HG03196 (cell line): ENCODE results near the gene CHRDL2.
"Not testable (repeated sequence)": the region's sequence is repeated elsewhere in the genome, so short reads cannot be mapped to it uniquely, and the experiment has no call there.

Experiments used
- ATAC-seq: cut with Tn5 transposase; IDR thresholded peaks from one replicate; pipeline ENCODE4 v1.9.1; 2021; ENCODE audit not compliant: unreplicated experiment

CHRDL2 gene

GRCh38 chr11:74731301-74732094 lies at the start of gene CHRDL2:
Gene CHRDL2 (minus strand): TSS chr11:74731426. CDS start chr11:74730888, 538 bp downstream.
- no peak for ATAC-seq

GRCh38 chr11:74780248-74781005 lies 49.2 kb upstream of the CHRDL2 start:
- ATAC-seq, result no peak

GRCh38 chr11:74778581-74778980 lies 47.4 kb upstream of the CHRDL2 start:
- no peak for ATAC-seq

- ATAC-seq, result no peak
These were observed 46.7 kb upstream of the CHRDL2 start for GRCh38 chr11:74777877-74778276.

GRCh38 chr11:74777038-74777437 lies 45.8 kb upstream of the CHRDL2 start:
- ATAC-seq, result no peak

GRCh38 chr11:74776546-74776945 lies 45.3 kb upstream of the CHRDL2 start:
- ATAC-seq, result no peak

GRCh38 chr11:74775762-74776161 lies 44.5 kb upstream of the CHRDL2 start:
- no peak for ATAC-seq

GRCh38 chr11:74773476-74773875 lies 42.2 kb upstream of the CHRDL2 start:
- ATAC-seq, result no peak

- ATAC-seq, result no peak
These were observed 39.9 kb upstream of the CHRDL2 start for GRCh38 chr11:74771139-74771538.

- no peak for ATAC-seq
These were observed 39.2 kb upstream of the CHRDL2 start for GRCh38 chr11:74770456-74770855.

- no peak for ATAC-seq
These were observed 38.0 kb upstream of the CHRDL2 start for GRCh38 chr11:74769055-74769707.

GRCh38 chr11:74768172-74768651 lies 37.0 kb upstream of the CHRDL2 start:
- peak; percentile 46 for ATAC-seq

GRCh38 chr11:74766905-74767304 lies 35.7 kb upstream of the CHRDL2 start:
- ATAC-seq, result no peak

- no peak for ATAC-seq
These were observed 25.3 kb upstream of the CHRDL2 start for GRCh38 chr11:74756571-74756970.

GRCh38 chr11:74755395-74755995 lies 24.3 kb upstream of the CHRDL2 start:
- no peak for ATAC-seq

- ATAC-seq, result no peak
These were observed 23.5 kb upstream of the CHRDL2 start for GRCh38 chr11:74754507-74755252.

- no peak for ATAC-seq
These were observed 20.1 kb upstream of the CHRDL2 start for GRCh38 chr11:74751303-74751702.

GRCh38 chr11:74750598-74750997 lies 19.4 kb upstream of the CHRDL2 start:
- not testable (repeated sequence) for ATAC-seq

- no peak for ATAC-seq
These were observed 18.7 kb upstream of the CHRDL2 start for GRCh38 chr11:74749965-74750296.

GRCh38 chr11:74749127-74749964 lies 18.1 kb upstream of the CHRDL2 start:
- peak; percentile 42 for ATAC-seq
